Left ventricle myocardium inferior (tissue), 1 donor: ENCODE data around the gene PHOX2A. TPM values are rescaled to one million over a fixed set of nuclear protein-coding genes. Genes with fewer than 3 reads are reported as not detected.

Experiments
- DNase-seq: peaks from one replicate; pipeline ENCODE4 v3.0.0-alpha.2; 2020
- H3K27ac ChIP-seq: fragments of 200-600 bp; replicated peaks from 2 replicates; pipeline ENCODE4 v1.8.0; 2021
- H3K27me3 ChIP-seq: fragments of 200-600 bp; 2 replicates; pipeline ENCODE4 v1.8.0; 2021; ENCODE audit warnings: low read depth
- H3K36me3 ChIP-seq: fragments of 200-600 bp; 2 replicates; pipeline ENCODE4 v1.8.0; 2021
- H3K4me1 ChIP-seq: fragments of 200-600 bp; 2 replicates; pipeline ENCODE4 v1.8.0; 2021
- H3K4me3 ChIP-seq: fragments of 200-600 bp; 2 replicates; pipeline ENCODE4 v1.8.0; 2021; ENCODE audit warnings: mild to moderate bottlenecking, moderate library complexity
- H3K9me3 ChIP-seq: fragments of 200-600 bp; replicated peaks from 2 replicates; pipeline ENCODE4 v1.8.0; 2021
- intact Hi-C: fragments of 100-400 bp; cut with micrococcal nuclease; formaldehyde crosslinking; loops from one replicate; pipeline ENCODE4 v1.11.0; 2022
- total RNA-seq: library from RNA; stranded (reverse); fragmentation: NEBNext Ultra II Directional; extraction: Animal tissue kit (Norgen Biotek cat#: 25700); gene quantifications from one replicate; pipeline ENCODE4 v1.2.1, GENCODE V29; 2021
- TF ChIP-seq, protein P1 (sequence below): fragments of 200-600 bp; IDR thresholded peaks from 2 replicates; pipeline ENCODE4 v1.8.0; 2021; ENCODE audit warnings: antibody characterized with exemption, mild to moderate bottlenecking, borderline replicate concordance
- donor health status: DM: no; HTN: yes; CAD: no; lungs with severe emphysema.

Gene PHOX2A
- total RNA-seq, 1 donor from 2014 or later: not detected

DNA sequence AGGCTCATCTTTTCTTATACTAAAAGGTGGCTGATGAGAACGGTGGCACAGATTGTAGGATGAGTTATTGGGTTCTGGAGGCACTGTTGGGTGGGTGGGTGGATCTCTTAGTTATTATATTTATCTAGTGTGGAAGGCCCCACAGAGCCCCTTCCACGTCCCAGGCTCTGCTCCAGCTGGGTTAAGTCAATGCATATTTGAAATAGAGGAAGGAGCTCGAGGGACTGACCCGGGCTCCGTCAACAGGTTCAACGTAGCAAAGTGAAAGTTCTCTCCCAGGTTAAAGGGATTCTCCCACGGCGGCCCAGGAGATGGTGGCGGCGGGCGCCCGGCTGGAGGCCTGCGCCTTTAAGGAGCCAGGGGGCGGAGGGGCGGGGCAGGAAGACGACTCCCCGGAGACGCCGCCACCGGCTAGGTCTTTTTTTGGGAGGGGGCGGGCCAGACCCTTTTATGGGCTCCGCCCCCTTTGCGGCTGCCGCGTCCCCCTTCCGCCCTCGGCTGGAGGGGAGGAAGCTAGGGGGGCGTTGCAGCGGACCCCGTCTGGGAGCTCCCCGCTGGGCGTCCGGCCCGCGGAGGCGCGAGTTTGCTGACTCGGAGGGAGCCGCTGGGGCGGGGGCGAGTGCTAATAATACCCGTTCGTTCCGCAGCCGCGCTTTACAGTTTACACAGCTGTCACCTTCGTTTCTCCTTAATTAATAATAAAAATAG is 20.9 kb downstream of the PHOX2A start:
- DNase-seq: peak; percentile 96
- intact Hi-C loops: no loop called here
- TF ChIP-seq, protein P1, sequence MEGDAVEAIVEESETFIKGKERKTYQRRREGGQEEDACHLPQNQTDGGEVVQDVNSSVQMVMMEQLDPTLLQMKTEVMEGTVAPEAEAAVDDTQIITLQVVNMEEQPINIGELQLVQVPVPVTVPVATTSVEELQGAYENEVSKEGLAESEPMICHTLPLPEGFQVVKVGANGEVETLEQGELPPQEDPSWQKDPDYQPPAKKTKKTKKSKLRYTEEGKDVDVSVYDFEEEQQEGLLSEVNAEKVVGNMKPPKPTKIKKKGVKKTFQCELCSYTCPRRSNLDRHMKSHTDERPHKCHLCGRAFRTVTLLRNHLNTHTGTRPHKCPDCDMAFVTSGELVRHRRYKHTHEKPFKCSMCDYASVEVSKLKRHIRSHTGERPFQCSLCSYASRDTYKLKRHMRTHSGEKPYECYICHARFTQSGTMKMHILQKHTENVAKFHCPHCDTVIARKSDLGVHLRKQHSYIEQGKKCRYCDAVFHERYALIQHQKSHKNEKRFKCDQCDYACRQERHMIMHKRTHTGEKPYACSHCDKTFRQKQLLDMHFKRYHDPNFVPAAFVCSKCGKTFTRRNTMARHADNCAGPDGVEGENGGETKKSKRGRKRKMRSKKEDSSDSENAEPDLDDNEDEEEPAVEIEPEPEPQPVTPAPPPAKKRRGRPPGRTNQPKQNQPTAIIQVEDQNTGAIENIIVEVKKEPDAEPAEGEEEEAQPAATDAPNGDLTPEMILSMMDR: peak; percentile 66
- no peaks in the 10 kb centered on the region for H3K9me3 ChIP-seq
- peaks cover 51% of the 10 kb centered on the region for H3K4me1 ChIP-seq
- peak overlapping the region; percentile 100 for H3K27ac ChIP-seq
- peaks cover 5% of the 10 kb centered on the region for H3K27me3 ChIP-seq
- peak overlapping the region; percentile 97 for H3K4me3 ChIP-seq
- H3K36me3 ChIP-seq: peaks cover 7% of the 10 kb centered on the region

DNA sequence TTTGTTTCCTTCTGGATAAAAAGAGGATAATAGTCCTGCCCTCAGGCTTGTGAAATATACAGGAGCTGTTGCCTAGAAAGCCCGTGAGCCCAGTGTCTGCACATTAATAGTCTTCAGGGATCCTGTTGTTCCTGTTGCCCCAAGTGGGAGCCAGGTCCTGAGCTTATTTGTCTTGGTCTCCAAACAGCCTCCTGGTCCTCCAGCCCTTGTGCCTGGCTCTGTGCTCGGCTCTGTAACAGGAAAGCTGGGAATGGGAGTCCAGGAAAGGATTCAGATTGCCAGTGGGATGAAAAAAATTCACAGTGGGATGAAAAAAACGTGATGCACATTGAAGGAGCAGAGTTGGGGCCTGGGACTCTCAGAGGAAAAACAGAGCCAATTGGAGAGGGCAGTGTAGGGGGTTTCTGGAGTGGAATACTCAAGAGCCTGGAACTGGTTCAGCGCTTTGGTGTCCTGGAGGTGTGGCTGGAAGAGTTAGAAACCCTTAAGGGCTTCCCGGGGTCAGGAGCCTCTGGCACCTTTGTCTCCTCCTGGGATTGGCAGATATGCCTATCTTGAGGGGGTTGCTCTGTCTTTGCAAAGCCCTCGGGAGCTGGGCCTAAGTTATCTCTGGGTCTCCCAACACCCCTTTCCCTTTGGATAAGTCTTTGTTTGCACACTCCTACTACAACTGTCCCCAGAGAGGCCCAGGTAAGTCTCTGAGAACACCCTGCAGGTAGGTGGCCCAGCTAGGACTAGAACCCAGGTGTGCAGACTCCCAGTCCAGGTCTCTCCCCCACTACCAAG is 21.7 kb downstream of the PHOX2A start:
- Histone ChIP-seq H3K27ac (peak overlapping the region; percentile 100), H3K27me3 (peaks cover 13% of the 10 kb centered on the region), H3K9me3 (no peaks in the 10 kb centered on the region), H3K36me3 (peaks cover 2% of the 10 kb centered on the region), H3K4me1 (peaks cover 44% of the 10 kb centered on the region), H3K4me3 (peak overlapping the region; percentile 97)
- TF ChIP-seq, protein P1: no peak
- intact Hi-C loops: no loop called here
- no peak for DNase-seq

DNA sequence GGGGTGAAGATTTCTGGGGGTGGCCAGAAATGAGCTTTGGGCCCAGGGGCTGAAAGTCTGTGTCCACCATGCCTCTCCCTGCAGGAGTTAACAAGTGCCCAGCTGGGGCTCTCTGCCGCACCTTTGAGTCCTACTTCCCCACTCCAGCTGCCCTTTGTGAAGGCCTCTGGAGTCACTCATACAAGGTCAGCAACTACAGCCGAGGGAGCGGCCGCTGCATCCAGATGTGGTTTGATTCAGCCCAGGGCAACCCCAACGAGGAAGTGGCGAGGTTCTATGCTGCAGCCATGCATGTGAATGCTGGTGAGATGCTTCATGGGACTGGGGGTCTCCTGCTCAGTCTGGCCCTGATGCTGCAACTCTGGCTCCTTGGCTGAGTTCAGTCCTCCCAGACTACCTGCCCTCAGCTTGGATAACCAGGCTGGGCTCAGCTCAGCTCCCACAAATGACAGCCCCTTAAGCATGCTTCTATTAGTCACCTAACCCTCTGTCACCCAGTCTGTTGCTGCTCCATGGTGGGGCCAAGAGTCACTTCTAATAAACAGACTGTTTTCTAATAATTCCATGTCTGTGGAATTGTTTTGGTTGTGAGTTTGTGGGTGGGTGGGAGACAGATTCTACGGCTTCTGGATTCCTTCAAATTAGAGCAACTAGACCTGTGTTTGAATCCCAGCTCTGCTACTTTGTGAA is 22.4 kb downstream of the PHOX2A start:
- no peak for DNase-seq
- no peaks in the 10 kb centered on the region for H3K36me3 ChIP-seq
- no peaks in the 10 kb centered on the region for H3K9me3 ChIP-seq
- intact Hi-C loops: no loop called here
- no peak overlapping the region for H3K27ac ChIP-seq
- TF ChIP-seq, protein P1: no peak
- peaks cover 37% of the 10 kb centered on the region for H3K4me1 ChIP-seq
- no peak overlapping the region for H3K4me3 ChIP-seq
- peaks cover 20% of the 10 kb centered on the region for H3K27me3 ChIP-seq

DNA sequence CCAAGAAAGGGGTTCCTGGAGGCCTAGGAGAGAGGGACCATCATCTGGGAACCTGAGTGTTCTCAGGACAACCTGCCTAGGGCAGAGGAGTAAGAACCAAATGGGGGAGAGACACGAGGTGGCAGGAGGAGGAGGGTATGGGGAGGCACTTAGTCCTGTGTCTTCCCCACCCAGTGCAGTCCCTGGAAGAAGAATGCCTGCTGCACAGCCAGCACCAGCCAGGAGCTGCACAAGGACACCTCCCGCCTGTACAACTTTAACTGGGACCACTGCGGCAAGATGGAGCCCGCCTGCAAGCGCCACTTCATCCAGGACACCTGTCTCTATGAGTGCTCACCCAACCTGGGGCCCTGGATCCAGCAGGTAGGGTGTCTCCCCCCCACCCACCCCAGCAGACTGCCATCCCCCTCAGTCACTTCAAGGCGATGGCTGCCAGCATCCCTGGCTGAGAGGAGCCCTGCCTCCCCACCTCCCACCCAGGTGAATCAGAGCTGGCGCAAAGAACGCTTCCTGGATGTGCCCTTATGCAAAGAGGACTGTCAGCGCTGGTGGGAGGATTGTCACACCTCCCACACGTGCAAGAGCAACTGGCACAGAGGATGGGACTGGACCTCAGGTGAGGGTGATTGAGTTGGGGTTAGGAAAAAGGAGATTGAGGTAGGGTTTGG is 23.1 kb downstream of the PHOX2A start:
- intact Hi-C loops: no loop called here
- H3K4me3 ChIP-seq: no peak overlapping the region
- no peak for DNase-seq

More for the DNA sequence above, 23.1 kb downstream of the PHOX2A start:
- TF ChIP-seq, protein P1: no peak
- no peaks in the 10 kb centered on the region for H3K9me3 ChIP-seq
- H3K27ac ChIP-seq: no peak overlapping the region
- peaks cover 30% of the 10 kb centered on the region for H3K4me1 ChIP-seq
- no peaks in the 10 kb centered on the region for H3K36me3 ChIP-seq
- H3K27me3 ChIP-seq: peaks cover 24% of the 10 kb centered on the region
